NT2/D1 (cell line): Measurements from ENCODE around the gene LTBP1.

Source experiments
- SUZ12 ChIP-seq: IDR thresholded peaks from 2 replicates; pipeline ENCODE4 v1.6.1; 2011; ENCODE audit not compliant: insufficient read length, insufficient read depth; ENCODE audit errors: extremely low read depth
- YY1 ChIP-seq: IDR thresholded peaks from 2 replicates; pipeline ENCODE4 v1.6.1; 2011; ENCODE audit not compliant: insufficient read length, insufficient read depth
- ZNF274 ChIP-seq: IDR thresholded peaks from 2 replicates; pipeline ENCODE4 v1.6.1; 2011; ENCODE audit warnings: mild to moderate bottlenecking, low read depth, low read length

- TF ChIP-seq SUZ12 (no peak), ZNF274 (no peak), YY1 (no peak)
Observed at GRCh38 chr2:32922501-32922900, 24.3 kb upstream of the LTBP1 start.
